GM23338 (cell line): ENCODE results near the gene AFF3. TPM values are rescaled to one million over a fixed set of nuclear protein-coding genes. Genes with fewer than 3 reads are reported as not detected.

Source experiments
- ATAC-seq: fragments of 200-7000 bp; cut with Tn5 transposase; 3 replicates; pipeline ENCODE4 v1.9.1; 2020
- DNase-seq: peaks from one replicate; pipeline ENCODE4 v3.0.0-alpha.2; 2015; ENCODE audit warnings: low spot score
- H2AFZ ChIP-seq: fragments of 200-600 bp; sonication (generic); 2 replicates; pipeline ENCODE4 v1.8.0; 2016; ENCODE audit warnings: antibody characterized with exemption, mild to moderate bottlenecking, moderate library complexity
- H3F3A ChIP-seq: fragments of 200-600 bp; sonication (generic); replicated peaks from 2 replicates; pipeline ENCODE4 v1.8.0; 2017; ENCODE audit warnings: antibody characterized with exemption, mixed run types, low read depth
- H3K27ac ChIP-seq: fragments of 200-600 bp; sonication (generic); 2 replicates; pipeline ENCODE4 v1.6.1; 2016; ENCODE audit warnings: low read depth
- H3K27me3 ChIP-seq: fragments of 200-600 bp; sonication (generic); 2 replicates; pipeline ENCODE4 v1.8.0; 2016; ENCODE audit warnings: mild to moderate bottlenecking, mixed run types, moderate library complexity; ENCODE audit not compliant: insufficient read depth
- H3K36me3 ChIP-seq: fragments of 200-600 bp; sonication (generic); 2 replicates; pipeline ENCODE4 v1.8.0; 2016; ENCODE audit warnings: mild to moderate bottlenecking; ENCODE audit not compliant: insufficient read depth
- H3K4me1 ChIP-seq: fragments of 200-600 bp; sonication (generic); 2 replicates; pipeline ENCODE4 v1.8.0; 2016; ENCODE audit warnings: mild to moderate bottlenecking, moderate library complexity; ENCODE audit not compliant: insufficient read depth
- H3K4me2 ChIP-seq: fragments of 200-600 bp; sonication (generic); 2 replicates; pipeline ENCODE4 v1.7.1; 2017; ENCODE audit warnings: mixed run types
- H3K4me3 ChIP-seq: fragments of 200-600 bp; sonication (generic); 2 replicates; pipeline ENCODE4 v1.6.1; 2016; ENCODE audit warnings: mixed run types
- H3K79me2 ChIP-seq: fragments of 200-600 bp; sonication (generic); replicated peaks from 2 replicates; pipeline ENCODE4 v1.8.0; 2017; ENCODE audit warnings: mild to moderate bottlenecking; ENCODE audit not compliant: insufficient read depth
- H3K9me2 ChIP-seq: fragments of 200-600 bp; sonication (generic); 2 replicates; pipeline ENCODE4 v1.8.0; 2017; ENCODE audit not compliant: insufficient read depth
- H4K20me1 ChIP-seq: fragments of 200-600 bp; sonication (generic); replicated peaks from 2 replicates; pipeline ENCODE4 v1.8.0; 2017; ENCODE audit warnings: mild to moderate bottlenecking; ENCODE audit not compliant: insufficient read depth
- H3K27ac Mint-ChIP-seq: 2 replicates; pipeline ENCODE4 v1.8.0; 2020; ENCODE audit warnings: inconsistent platforms, mild to moderate bottlenecking, moderate library complexity, mixed read lengths
- H3K27me3 Mint-ChIP-seq: 3 replicates; pipeline ENCODE4 v1.8.0; 2022; ENCODE audit warnings: low read depth, mild to moderate bottlenecking, moderate library complexity, mixed read lengths, inconsistent platforms; ENCODE audit not compliant: insufficient read depth, poor library complexity
- H3K36me3 Mint-ChIP-seq: 3 replicates; pipeline ENCODE4 v1.8.0; 2021; ENCODE audit warnings: low read depth, mild to moderate bottlenecking, inconsistent platforms, moderate library complexity, mixed read lengths
- H3K4me1 Mint-ChIP-seq: 3 replicates; pipeline ENCODE4 v1.8.0; 2020; ENCODE audit warnings: mild to moderate bottlenecking, inconsistent platforms, mixed read lengths
- H3K4me3 Mint-ChIP-seq: 3 replicates; pipeline ENCODE4 v1.8.0; 2021; ENCODE audit warnings: moderate library complexity, mild to moderate bottlenecking, inconsistent platforms, mixed read lengths
- H3K9me3 Mint-ChIP-seq: 3 replicates; pipeline ENCODE4 v1.8.0; 2020; ENCODE audit warnings: moderate library complexity, mild to moderate bottlenecking, inconsistent platforms, mixed read lengths
- CREB1 ChIP-seq: fragments of 250-450 bp; sonication (Bioruptor Pico); IDR thresholded peaks from 2 replicates; pipeline ENCODE4 v1.5.0; 2020; ENCODE audit warnings: low read depth, mild to moderate bottlenecking, moderate library complexity
- CTCF ChIP-seq, 2 experiments: fragments of 200-600 bp in 1 of 2; sonication (generic) in 1 of 2; conservative IDR thresholded peaks; 2 replicates each; pipeline versions ENCODE4 v1.5.1 to v1.6.1; 2016 to 2017; ENCODE audit warnings: antibody characterized with exemption in 2 of 2, low read depth in 2 of 2, mild to moderate bottlenecking in 2 of 2, moderate library complexity in 1 of 2
- ETS1 ChIP-seq: IDR thresholded peaks from 2 replicates; pipeline ENCODE4 v1.6.1; 2016; ENCODE audit warnings: antibody characterized with exemption
- EZH2 ChIP-seq: fragments of 200-600 bp; sonication (generic); IDR thresholded peaks from one replicate; pipeline ENCODE4 v1.8.0; 2017; ENCODE audit warnings: antibody characterized with exemption, mild to moderate bottlenecking, low read depth; ENCODE audit not compliant: unreplicated experiment
- EZH2phosphoT487 ChIP-seq: fragments of 200-600 bp; sonication (generic); IDR thresholded peaks from one replicate; pipeline ENCODE4 v1.8.1; 2018; ENCODE audit warnings: antibody characterized with exemption; ENCODE audit not compliant: unreplicated experiment
- NANOG ChIP-seq: IDR thresholded peaks from 2 replicates; pipeline ENCODE4 v1.6.1; 2016; ENCODE audit warnings: antibody characterized with exemption, borderline replicate concordance
- POLR2AphosphoS5 ChIP-seq: IDR thresholded peaks from 2 replicates; pipeline ENCODE4 v1.6.1; 2016; ENCODE audit warnings: antibody characterized with exemption, low read depth
- STAT1 ChIP-seq: IDR thresholded peaks from one replicate; pipeline ENCODE4 v1.6.1; 2016; ENCODE audit warnings: antibody characterized with exemption; ENCODE audit not compliant: unreplicated experiment
- ZNF114 ChIP-seq: fragments of 250-450 bp; sonication (Bioruptor Pico); IDR thresholded peaks from 2 replicates; pipeline ENCODE4 v1.5.0; 2020; ENCODE audit warnings: mild to moderate bottlenecking, moderate library complexity
- ZNF331 ChIP-seq: fragments of 250-450 bp; sonication (Bioruptor Pico); IDR thresholded peaks from 2 replicates; pipeline ENCODE4 v1.5.0; 2020; ENCODE audit warnings: low read depth, mild to moderate bottlenecking, moderate library complexity
- ZNF462 ChIP-seq: fragments of 250-450 bp; sonication (Bioruptor Pico); IDR thresholded peaks from 2 replicates; pipeline ENCODE4 v1.5.0; 2020; ENCODE audit warnings: mild to moderate bottlenecking, moderate library complexity
- polyA plus RNA-seq: library from polyadenylated mRNA; unstranded; fragments of >200 nt; fragmentation: Nextera tagmentation; extraction: Ambion mirVana; gene quantifications from 2 replicates; pipeline ENCODE4 v1.2.1, GENCODE V29; 2016
- total RNA-seq: library from RNA; depleted of rRNA; stranded (reverse); fragments of >200 nt; shearing (Covaris generic); gene quantifications from 2 replicates; pipeline ENCODE4 v1.2.3, GENCODE V29; 2014

AFF3 gene
- total and polyA plus RNA-seq, 2 experiments from 2014 or later: 0.73 to 1.4 TPM

- DNase-seq (no peak), ATAC-seq (no peak)
- H3K4me2 ChIP-seq: no peak overlapping the region
- H3K27me3 ChIP-seq: no peaks in the 10 kb centered on the region
- H3K36me3 ChIP-seq: no peaks in the 10 kb centered on the region
- Mint-ChIP-seq H3K27me3 (no peaks in the 10 kb centered on the region), H3K4me3 (no peak overlapping the region), H3K36me3 (no peaks in the 10 kb centered on the region; the same call in 2 of the 3 replicates), H3K4me1 (peaks cover 3% of the 10 kb centered on the region; the same call in 2 of the 3 replicates), H3K9me3 (peaks cover 4% of the 10 kb centered on the region; the same call in 1 of the 3 replicates), H3K27ac (no peak overlapping the region)
- TF ChIP-seq ETS1: no peak
- no peak for TF ChIP-seq STAT1
- no peak for TF ChIP-seq ZNF331 (CRISPR knock-in tag)
- no peak for TF ChIP-seq ZNF114 (CRISPR knock-in tag)
- no peak for TF ChIP-seq CREB1 (CRISPR knock-in tag)
- no peak for TF ChIP-seq NANOG
- TF ChIP-seq EZH2: no peak
- no peak for TF ChIP-seq POLR2AphosphoS5
- H3K27ac ChIP-seq: no peak overlapping the region
- no peaks in the 10 kb centered on the region for H3F3A ChIP-seq
- H4K20me1 ChIP-seq: no peaks in the 10 kb centered on the region
- H3K4me3 ChIP-seq: no peak overlapping the region
- H3K9me2 ChIP-seq: peaks cover 5% of the 10 kb centered on the region; the same call in 1 of the 2 replicates
- no peak overlapping the region for H2AFZ ChIP-seq
- no peaks in the 10 kb centered on the region for H3K79me2 ChIP-seq
- no peaks in the 10 kb centered on the region for H3K4me1 ChIP-seq
Measured at GRCh38 chr2:99670768-99671734, 471.3 kb downstream of the AFF3 start.

- no peak for ATAC-seq
- H3K79me2 ChIP-seq: no peaks in the 10 kb centered on the region
- H3K4me1 Mint-ChIP-seq: no peaks in the 10 kb centered on the region; the same call in 2 of the 3 replicates
- no peak overlapping the region for H3K4me3 Mint-ChIP-seq
- no peaks in the 10 kb centered on the region for H3K4me1 ChIP-seq
- no peak overlapping the region for H3K27ac ChIP-seq
- H3K4me3 ChIP-seq: no peak overlapping the region
- DNase-seq: no peak
- no peaks in the 10 kb centered on the region; the same call in 1 of the 2 replicates for H3K9me2 ChIP-seq
- H3K27ac Mint-ChIP-seq: no peak overlapping the region
- no peak overlapping the region for H2AFZ ChIP-seq
- no peaks in the 10 kb centered on the region for H4K20me1 ChIP-seq
- no peaks in the 10 kb centered on the region for H3K27me3 ChIP-seq
- H3K9me3 Mint-ChIP-seq: peaks cover 4% of the 10 kb centered on the region; the same call in 1 of the 3 replicates
- H3K4me2 ChIP-seq: no peak overlapping the region
- no peaks in the 10 kb centered on the region; the same call in 2 of the 3 replicates for H3K36me3 Mint-ChIP-seq
- H3K27me3 Mint-ChIP-seq: peaks cover 2% of the 10 kb centered on the region
- no peaks in the 10 kb centered on the region for H3K36me3 ChIP-seq
- H3F3A ChIP-seq: no peaks in the 10 kb centered on the region
- no peak for TF ChIP-seq ZNF114 (CRISPR knock-in tag)
- no peak for TF ChIP-seq ZNF331 (CRISPR knock-in tag)
- no peak for TF ChIP-seq CREB1 (CRISPR knock-in tag)
- no peak for TF ChIP-seq STAT1
- TF ChIP-seq ZNF462 (CRISPR knock-in tag): no peak
- no peak for TF ChIP-seq NANOG
- no peak for TF ChIP-seq EZH2phosphoT487
- TF ChIP-seq POLR2AphosphoS5: no peak
- no peak; a peak in 1 of 4 replicates for TF ChIP-seq CTCF (conservative IDR thresholded peaks at IDR 0.05; ENCODE audit: low read depth in 2 of 2)
Measured at GRCh38 chr2:99666256-99666655, 476.1 kb downstream of the AFF3 start.
